Keratinocyte (primary cell): ENCODE data around the gene PAX5.

Experiments used
- EZH2 ChIP-seq: IDR thresholded peaks from one replicate; pipeline ENCODE4 v1.6.1; 2012; ENCODE audit warnings: inconsistent platforms, mild to moderate bottlenecking, low read length, moderate library complexity
- TF ChIP-seq, protein P1 (sequence below), 3 experiments: IDR thresholded peaks in 1 of 3; conservative IDR thresholded peaks in 1 of 3; optimal IDR thresholded peaks in 1 of 3; 2 replicates in 2 of 3; 3 replicates in 1 of 3; pipeline versions ENCODE3 to v1.5.1; 2011; ENCODE audit warnings: low read length in 3 of 3, mild to moderate bottlenecking in 3 of 3, moderate library complexity in 2 of 3, control low read depth in 1 of 3, inconsistent platforms in 1 of 3; ENCODE audit not compliant: insufficient read depth in 2 of 3; ENCODE audit errors: extremely low read depth in 1 of 3

DNA sequence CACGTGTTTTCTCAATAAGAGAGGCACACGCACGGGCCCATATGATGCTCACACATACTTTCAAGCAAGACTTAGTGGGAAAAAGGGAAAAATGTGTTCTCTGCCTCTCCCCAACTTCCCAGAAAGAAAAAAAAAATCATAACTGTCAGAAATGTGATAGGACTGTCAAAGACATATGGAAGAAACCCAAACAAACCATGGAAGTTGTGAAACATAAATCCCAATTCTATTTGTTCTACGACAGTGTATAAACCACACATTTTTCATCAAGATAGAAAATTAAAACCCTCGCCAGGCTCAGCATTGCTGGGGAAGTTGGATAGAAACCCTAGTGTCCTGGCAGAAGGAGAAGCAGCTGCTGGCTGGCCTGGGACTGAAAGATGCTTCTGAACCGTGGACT, 211.9 kb downstream of the PAX5 start:
- TF ChIP-seq, protein P1, sequence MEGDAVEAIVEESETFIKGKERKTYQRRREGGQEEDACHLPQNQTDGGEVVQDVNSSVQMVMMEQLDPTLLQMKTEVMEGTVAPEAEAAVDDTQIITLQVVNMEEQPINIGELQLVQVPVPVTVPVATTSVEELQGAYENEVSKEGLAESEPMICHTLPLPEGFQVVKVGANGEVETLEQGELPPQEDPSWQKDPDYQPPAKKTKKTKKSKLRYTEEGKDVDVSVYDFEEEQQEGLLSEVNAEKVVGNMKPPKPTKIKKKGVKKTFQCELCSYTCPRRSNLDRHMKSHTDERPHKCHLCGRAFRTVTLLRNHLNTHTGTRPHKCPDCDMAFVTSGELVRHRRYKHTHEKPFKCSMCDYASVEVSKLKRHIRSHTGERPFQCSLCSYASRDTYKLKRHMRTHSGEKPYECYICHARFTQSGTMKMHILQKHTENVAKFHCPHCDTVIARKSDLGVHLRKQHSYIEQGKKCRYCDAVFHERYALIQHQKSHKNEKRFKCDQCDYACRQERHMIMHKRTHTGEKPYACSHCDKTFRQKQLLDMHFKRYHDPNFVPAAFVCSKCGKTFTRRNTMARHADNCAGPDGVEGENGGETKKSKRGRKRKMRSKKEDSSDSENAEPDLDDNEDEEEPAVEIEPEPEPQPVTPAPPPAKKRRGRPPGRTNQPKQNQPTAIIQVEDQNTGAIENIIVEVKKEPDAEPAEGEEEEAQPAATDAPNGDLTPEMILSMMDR (optimal IDR thresholded peaks at IDR 0.05 in 1 of 3, IDR thresholded peaks at IDR 0.05 in 1 of 3, conservative IDR thresholded peaks at IDR 0.05 in 1 of 3; ENCODE audit: extremely low read depth in 1 of 3, insufficient read depth in 2 of 3, low read length in 3 of 3), result no peak
- no peak for TF ChIP-seq EZH2
